Measurements from ENCODE around the gene POLR2A.

POLR2A gene

GRCh38 chr17:7439462-7440112 is 44.6 kb upstream of the POLR2A start, which contains the start of gene FGF11:
Gene FGF11 (plus strand): TSS chr17:7439512. CDS start chr17:7439621, 109 bp downstream.
- TF ChIP-seq, protein P1, sequence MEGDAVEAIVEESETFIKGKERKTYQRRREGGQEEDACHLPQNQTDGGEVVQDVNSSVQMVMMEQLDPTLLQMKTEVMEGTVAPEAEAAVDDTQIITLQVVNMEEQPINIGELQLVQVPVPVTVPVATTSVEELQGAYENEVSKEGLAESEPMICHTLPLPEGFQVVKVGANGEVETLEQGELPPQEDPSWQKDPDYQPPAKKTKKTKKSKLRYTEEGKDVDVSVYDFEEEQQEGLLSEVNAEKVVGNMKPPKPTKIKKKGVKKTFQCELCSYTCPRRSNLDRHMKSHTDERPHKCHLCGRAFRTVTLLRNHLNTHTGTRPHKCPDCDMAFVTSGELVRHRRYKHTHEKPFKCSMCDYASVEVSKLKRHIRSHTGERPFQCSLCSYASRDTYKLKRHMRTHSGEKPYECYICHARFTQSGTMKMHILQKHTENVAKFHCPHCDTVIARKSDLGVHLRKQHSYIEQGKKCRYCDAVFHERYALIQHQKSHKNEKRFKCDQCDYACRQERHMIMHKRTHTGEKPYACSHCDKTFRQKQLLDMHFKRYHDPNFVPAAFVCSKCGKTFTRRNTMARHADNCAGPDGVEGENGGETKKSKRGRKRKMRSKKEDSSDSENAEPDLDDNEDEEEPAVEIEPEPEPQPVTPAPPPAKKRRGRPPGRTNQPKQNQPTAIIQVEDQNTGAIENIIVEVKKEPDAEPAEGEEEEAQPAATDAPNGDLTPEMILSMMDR (IDR thresholded peaks at IDR 0.05; ENCODE audit: low read depth, low read length) = no peak
- H3K4me3 ChIP-seq (ENCODE audit: low read depth, low read length) = peak within 1 kb of the TSS; percentile 46

GRCh38 chr17:7440113-7440833 is 43.9 kb upstream of the POLR2A start:
- peak overlapping the region; percentile 46 for H3K4me3 ChIP-seq (ENCODE audit: low read depth, low read length)

DNA sequence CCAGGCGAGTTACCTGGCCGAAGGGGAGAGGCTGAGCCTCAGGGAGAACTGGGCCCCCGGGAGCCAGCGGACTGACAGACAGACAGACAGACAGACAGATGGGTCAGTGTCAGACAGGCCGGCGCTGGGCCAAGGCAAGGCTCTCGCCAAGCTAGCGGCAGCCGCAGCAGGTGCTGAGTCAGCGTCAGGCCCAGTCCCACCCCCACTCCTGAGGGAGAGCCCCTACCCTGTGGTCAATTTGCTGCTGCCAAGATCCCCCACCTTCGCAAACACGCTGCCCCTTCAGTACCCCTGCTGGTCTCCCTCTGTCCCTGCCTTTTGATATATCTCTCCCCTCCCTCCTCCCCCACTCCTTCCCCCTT is 43.4 kb upstream of the POLR2A start:
- no peak overlapping the region for H3K4me3 ChIP-seq (ENCODE audit: low read depth, low read length)
- TF ChIP-seq, protein P1 (IDR thresholded peaks at IDR 0.05; ENCODE audit: low read depth, low read length) = no peak

More at GRCh38 chr17:7440113-7440833, 43.9 kb upstream of the POLR2A start:
- TF ChIP-seq, protein P1 (IDR thresholded peaks at IDR 0.05; ENCODE audit: low read depth, low read length) = no peak

DNA sequence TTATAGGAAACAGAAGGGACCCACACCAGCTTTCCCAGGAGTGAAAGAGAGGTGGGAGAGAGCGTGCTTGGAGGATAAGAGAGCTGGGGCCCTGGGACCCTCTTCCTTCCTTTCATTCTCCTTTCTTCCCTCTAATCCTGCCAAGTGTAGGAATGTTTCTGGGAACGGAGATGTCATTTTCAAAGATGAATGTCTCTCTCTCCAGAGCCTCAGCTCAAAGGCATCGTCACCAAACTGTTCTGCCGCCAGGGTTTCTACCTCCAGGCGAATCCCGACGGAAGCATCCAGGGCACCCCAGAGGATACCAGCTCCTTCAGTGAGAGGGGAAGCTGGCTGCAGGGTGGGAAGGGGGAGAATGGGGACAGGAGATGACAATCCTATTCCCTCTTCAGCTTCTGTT is 42.9 kb upstream of the POLR2A start:
- H3K4me3 ChIP-seq (ENCODE audit: low read depth, low read length) = no peak overlapping the region
- TF ChIP-seq, protein P1 (IDR thresholded peaks at IDR 0.05; ENCODE audit: low read depth, low read length) = no peak

DNA sequence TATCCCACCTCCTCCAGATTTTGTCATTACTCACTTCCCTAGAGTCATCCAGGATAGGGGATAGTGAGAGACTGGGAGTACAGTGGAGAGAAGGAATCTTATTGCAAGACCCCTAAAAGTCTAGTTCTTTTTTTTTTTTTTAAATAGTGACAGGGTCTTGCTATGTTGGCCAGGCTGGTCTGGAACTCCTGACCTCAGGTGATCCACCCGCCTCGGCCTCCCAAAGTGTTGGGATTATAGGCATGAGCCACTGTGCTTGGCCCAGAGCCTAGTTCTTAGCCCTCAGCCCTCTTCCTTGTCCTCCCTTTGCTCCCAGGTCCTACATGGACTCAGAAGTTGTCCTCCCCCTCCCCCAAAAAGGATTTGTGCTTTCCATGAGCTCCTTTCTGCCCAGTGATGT is 42.0 kb upstream of the POLR2A start:
- TF ChIP-seq, protein P1 (IDR thresholded peaks at IDR 0.05; ENCODE audit: low read depth, low read length) = no peak
- no peak overlapping the region for H3K4me3 ChIP-seq (ENCODE audit: low read depth, low read length)

DNA sequence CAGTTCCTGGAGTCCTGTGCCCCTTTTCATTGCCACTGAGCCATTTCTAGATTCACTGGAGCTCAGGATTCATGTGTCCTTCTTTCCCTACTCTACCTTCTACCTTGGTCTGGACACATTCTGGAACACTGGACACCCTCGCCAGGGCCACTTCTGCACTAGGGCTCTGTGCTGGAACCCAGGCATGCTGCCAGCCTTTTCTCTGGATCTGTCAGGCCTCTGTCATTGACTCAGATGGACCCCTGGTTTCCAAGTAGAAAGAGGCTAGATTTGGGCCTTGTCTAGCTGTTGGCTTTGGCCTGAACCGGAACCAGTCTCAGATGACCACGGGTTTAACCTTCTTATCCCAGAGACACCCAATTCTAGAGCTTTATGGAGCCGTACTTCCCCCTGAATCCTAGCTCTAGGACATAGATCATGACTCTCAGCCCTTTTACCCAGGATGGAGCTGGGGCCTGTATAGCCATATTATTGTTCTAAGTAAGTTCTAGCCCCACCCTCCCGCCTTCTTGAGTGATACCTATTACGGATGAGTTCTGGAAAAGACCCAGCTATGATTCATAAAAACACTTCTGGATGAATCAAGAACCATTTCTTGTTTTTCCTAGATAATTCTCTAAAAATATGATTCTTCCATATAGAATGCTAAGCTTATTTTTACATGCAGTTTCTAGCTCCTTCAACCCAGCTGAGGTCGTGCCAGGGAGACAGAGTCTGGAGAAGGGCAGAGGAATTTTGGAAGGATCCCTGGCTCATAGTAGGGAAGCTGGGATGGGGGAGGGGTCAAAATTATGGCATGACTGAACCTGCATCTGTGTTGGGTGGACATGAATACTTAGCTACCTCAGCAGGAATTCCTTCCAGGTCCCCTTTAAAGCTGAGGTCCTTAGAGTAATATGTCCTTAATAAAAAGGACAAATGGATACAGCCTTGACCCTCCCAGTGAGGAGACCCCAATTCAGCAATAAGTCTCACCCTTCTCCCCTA is 40.4 kb upstream of the POLR2A start:
- TF ChIP-seq, protein P1 (IDR thresholded peaks at IDR 0.05; ENCODE audit: low read depth, low read length) = no peak
- no peak overlapping the region for H3K4me3 ChIP-seq (ENCODE audit: low read depth, low read length)
